Body of pancreas (tissue), 4 donors: Measurements from ENCODE around the gene FBLN2. TPM values are rescaled to one million over a fixed set of nuclear protein-coding genes. Genes with fewer than 3 reads are reported as not detected.
A peak's percentile ranks its signal among the peaks of the same experiment; 100 is the strongest.

Experiments used
- ATAC-seq: fragments of 150-250 bp; one replicate; pipeline ENCODE4 v1.9.1; 2016
- DNase-seq, 4 donors: peaks; one replicate each; pipeline ENCODE4 v3.0.0-alpha.2; 2019
- H3K27ac ChIP-seq, 4 donors: fragments of 200-600 bp; sonication (generic); 1 replicate in 3 of 4; 2 replicates in 1 of 4; pipeline versions ENCODE4 v1.5.1 to v1.6.1; 2016 to 2019; ENCODE audit warnings: mild to moderate bottlenecking in 1 of 4, mixed read lengths in 1 of 4, moderate library complexity in 1 of 4
- H3K27me3 ChIP-seq, 2 donors: fragments of 200-600 bp; sonication (generic); one replicate each; pipeline ENCODE4 v1.6.0; 2016; ENCODE audit warnings: mild to moderate bottlenecking in 1 of 2
- H3K36me3 ChIP-seq, 2 donors: fragments of 200-600 bp; sonication (generic); replicated peaks in 1 of 2; 2 replicates each; pipeline ENCODE4 v1.5.1; 2016; ENCODE audit warnings: low read depth in 2 of 2; ENCODE audit not compliant: insufficient read depth in 1 of 2
- H3K4me1 ChIP-seq: fragments of 200-600 bp; sonication (generic); one replicate; pipeline ENCODE4 v1.6.0; 2016
- H3K4me3 ChIP-seq, 2 donors: fragments of 200-600 bp; sonication (generic); 1 replicate in 1 of 2; 2 replicates in 1 of 2; pipeline ENCODE4 v1.5.1; 2016 to 2019
- H3K9me3 ChIP-seq, 3 donors: fragments of 200-600 bp; sonication (generic); 1 replicate in 2 of 3; 2 replicates in 1 of 3; pipeline ENCODE4 v1.5.1; 2016
- POLR2A ChIP-seq, 3 donors: fragments of 450-650 bp; IDR thresholded peaks; one replicate each; pipeline ENCODE4 v1.6.1; 2016; ENCODE audit warnings: antibody characterized with exemption in 3 of 3, mild to moderate bottlenecking in 2 of 3
- WGBS, 2 donors: methylation state at CpG; one replicate each; pipeline ENCODE4 v1.1.5; 2017; 5-methylcytosine and 5-hydroxymethylcytosine counted together
- intact Hi-C: fragments of 100-400 bp; cut with DNase I; formaldehyde crosslinking; loops from one replicate; pipeline ENCODE4 v1.15.1; 2023
- total RNA-seq, 2 donors: library from RNA; depleted of rRNA; stranded (reverse); fragments of >200 nt; gene quantifications; one replicate each; pipeline ENCODE4 v1.1.0, GENCODE V29; 2016
- TF ChIP-seq, protein P1 (sequence below), 7 experiments: fragments of 450-650 bp in 4 of 7; fragments of 200-600 bp in 3 of 7; sonication (generic) in 3 of 7; IDR thresholded peaks; one replicate each; pipeline ENCODE4 v1.5.1; 2016 to 2019; ENCODE audit warnings: antibody characterized with exemption in 7 of 7

FBLN2 gene
- total RNA-seq, 2 donors from 2014 or later = 18.9 to 54.7 TPM

DNA sequence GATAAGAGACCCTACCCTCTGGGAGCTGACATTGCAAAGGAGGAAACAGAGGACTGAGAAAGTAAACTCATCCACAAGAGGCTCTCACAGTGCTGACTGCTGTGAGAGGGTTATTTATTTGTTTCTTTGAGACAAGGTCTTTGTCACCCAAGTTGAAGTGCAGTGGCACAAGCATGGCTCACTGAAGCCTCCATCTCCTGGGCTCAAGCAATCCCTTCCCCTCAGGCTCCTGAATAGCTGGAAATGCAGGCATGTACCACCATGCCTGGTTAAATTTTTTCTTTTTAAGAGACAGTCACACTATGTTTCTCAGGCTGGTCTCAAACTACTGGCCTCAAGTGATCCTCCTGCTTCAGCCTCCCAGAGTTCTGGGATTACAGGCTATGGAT is 52.8 kb downstream of the FBLN2 start:
- Histone ChIP-seq H3K4me1 (peaks cover 16% of the 10 kb centered on the region), H3K27me3 (no peaks in the 10 kb centered on the region), H3K9me3 (no peaks in the 10 kb centered on the region), H3K36me3 (no peaks in the 10 kb centered on the region), H3K4me3 (no peak overlapping the region), H3K27ac (no peak overlapping the region)
- no peak for TF ChIP-seq POLR2A (IDR thresholded peaks at IDR 0.05)
- ATAC-seq (no peak), DNase-seq (no peak)
- intact Hi-C loops = no loop called here

DNA sequence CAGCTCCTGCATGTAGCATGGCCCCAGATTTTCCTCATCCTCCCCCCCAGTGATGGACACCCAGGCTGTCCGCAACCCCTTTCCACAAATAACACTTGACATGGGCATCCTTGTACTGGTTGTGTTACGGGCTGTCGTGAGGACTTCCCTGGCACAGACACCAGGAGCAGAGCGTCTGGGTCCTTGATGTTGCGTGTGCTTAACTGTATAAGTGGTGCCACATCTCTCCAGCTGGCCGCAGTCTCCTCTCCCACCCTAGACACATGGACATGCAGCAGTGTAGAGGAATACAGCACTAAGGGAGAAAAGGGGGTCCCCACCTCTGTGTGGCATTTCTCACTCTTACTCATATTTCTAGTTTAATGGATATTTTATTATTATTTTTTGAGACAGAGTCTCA is 56.6 kb downstream of the FBLN2 start:
- Histone ChIP-seq H3K4me3 (no peak overlapping the region), H3K27me3 (no peaks in the 10 kb centered on the region), H3K4me1 (no peaks in the 10 kb centered on the region), H3K36me3 (no peaks in the 10 kb centered on the region), H3K27ac (no peak overlapping the region), H3K9me3 (no peaks in the 10 kb centered on the region)
- intact Hi-C loops = no loop called here
- DNase-seq (peak in 1 of 4 donors; percentile 2), ATAC-seq (no peak)
- 95 to 98% methylated on average over 6 of the region's 6 CpGs for WGBS, 2 donors
- TF ChIP-seq POLR2A (IDR thresholded peaks at IDR 0.05) = no peak
- TF ChIP-seq, protein P1, sequence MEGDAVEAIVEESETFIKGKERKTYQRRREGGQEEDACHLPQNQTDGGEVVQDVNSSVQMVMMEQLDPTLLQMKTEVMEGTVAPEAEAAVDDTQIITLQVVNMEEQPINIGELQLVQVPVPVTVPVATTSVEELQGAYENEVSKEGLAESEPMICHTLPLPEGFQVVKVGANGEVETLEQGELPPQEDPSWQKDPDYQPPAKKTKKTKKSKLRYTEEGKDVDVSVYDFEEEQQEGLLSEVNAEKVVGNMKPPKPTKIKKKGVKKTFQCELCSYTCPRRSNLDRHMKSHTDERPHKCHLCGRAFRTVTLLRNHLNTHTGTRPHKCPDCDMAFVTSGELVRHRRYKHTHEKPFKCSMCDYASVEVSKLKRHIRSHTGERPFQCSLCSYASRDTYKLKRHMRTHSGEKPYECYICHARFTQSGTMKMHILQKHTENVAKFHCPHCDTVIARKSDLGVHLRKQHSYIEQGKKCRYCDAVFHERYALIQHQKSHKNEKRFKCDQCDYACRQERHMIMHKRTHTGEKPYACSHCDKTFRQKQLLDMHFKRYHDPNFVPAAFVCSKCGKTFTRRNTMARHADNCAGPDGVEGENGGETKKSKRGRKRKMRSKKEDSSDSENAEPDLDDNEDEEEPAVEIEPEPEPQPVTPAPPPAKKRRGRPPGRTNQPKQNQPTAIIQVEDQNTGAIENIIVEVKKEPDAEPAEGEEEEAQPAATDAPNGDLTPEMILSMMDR (IDR thresholded peaks at IDR 0.05) = no peak

DNA sequence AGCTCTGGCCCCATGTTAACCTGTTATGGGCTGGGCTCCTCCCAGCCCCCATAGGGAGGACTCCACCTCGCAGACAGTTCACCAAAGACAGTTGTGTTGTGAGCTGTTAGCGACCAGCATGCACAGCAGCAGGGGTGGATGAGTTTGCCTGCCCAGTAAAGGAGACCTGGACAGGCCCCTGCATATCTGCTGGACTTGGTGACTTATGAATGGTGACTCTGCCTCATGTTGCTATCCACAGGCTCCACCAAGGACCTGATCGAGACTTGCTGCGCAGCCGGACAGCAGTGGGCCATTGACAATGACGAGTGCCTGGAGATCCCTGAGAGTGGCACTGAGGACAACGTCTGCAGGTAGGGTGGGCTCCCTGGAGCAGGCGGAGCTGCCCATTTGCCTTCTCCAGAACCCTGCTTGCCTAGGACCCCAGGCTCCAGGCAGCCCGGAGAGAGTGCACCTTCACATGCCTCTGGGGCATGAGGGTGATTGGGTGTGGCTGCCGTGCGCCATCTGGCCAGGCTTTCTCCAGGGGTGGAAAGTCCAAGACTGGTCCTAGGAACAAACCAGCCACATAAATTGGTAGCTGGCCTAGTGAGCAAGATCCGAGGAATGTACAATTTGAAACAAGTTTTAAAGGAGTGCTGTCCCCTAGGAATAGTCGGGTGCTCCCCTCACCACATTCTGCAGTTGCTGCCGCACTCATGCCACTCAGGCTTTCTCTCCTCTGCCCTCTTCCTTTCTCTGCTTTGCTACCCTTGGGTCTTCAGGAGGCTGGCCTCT is 59.1 kb downstream of the FBLN2 start:
- Histone ChIP-seq H3K27ac (no peak overlapping the region), H3K4me1 (no peaks in the 10 kb centered on the region), H3K27me3 (no peaks in the 10 kb centered on the region), H3K4me3 (no peak overlapping the region), H3K9me3 (no peaks in the 10 kb centered on the region), H3K36me3 (no peaks in the 10 kb centered on the region)
- TF ChIP-seq POLR2A (IDR thresholded peaks at IDR 0.05) = no peak
- TF ChIP-seq, protein P1 (IDR thresholded peaks at IDR 0.05) = no peak
- DNase-seq = peak in 1 of 4 donors; percentile 8
- intact Hi-C loops = no loop called here
- ATAC-seq = no peak
- 81 to 87% methylated on average over 11 to 13 of the region's 14 CpGs for WGBS, 2 donors

DNA sequence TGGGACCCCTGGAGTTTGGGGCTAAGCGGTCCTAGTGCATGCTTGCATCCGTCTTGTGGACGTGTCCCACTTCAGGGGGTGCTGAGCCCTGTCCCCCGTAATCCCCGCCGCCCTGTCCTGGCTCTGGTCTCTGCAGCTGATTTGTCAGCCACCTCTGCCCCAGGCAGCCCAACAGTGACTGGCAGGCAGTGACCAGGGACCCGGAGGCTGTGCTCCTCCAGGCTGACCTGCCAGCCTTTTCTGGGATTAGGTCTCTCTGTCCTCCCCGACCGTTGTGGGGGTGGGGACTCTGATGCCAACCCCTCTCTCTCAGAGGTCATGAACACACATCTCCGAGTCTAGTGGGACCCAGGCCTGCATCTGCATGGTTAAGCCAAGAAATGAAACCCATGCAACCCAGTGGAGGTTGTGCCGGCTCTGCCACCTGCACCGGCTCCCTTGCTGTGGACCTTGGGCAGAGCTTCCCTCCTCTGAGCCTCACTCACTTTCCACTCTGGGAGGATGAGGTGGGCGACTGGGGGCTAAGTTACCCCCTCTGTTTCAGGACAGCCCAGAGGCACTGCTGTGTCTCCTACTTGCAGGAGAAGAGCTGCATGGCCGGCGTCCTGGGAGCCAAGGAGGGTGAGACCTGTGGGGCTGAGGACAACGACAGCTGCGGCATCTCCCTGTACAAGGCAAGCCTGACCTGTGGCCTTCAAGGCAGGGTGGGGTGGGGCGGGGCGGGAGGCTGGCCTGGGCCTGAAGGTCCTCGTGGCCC is 60.2 kb downstream of the FBLN2 start:
- no peaks in the 10 kb centered on the region for H3K36me3 ChIP-seq
- no peaks in the 10 kb centered on the region for H3K4me1 ChIP-seq
- WGBS, 2 donors = 91 to 92% methylated on average over 2 to 20 of the region's 20 CpGs
- TF ChIP-seq, protein P1 (IDR thresholded peaks at IDR 0.05) = no peak
- no peak for TF ChIP-seq POLR2A (IDR thresholded peaks at IDR 0.05)
- DNase-seq = peak in 1 of 4 donors; percentile 8
- no peak for ATAC-seq
- no peaks in the 10 kb centered on the region for H3K9me3 ChIP-seq
- H3K27ac ChIP-seq = no peak overlapping the region
- H3K27me3 ChIP-seq = no peaks in the 10 kb centered on the region
- intact Hi-C loops = no loop called here
- no peak overlapping the region for H3K4me3 ChIP-seq

DNA sequence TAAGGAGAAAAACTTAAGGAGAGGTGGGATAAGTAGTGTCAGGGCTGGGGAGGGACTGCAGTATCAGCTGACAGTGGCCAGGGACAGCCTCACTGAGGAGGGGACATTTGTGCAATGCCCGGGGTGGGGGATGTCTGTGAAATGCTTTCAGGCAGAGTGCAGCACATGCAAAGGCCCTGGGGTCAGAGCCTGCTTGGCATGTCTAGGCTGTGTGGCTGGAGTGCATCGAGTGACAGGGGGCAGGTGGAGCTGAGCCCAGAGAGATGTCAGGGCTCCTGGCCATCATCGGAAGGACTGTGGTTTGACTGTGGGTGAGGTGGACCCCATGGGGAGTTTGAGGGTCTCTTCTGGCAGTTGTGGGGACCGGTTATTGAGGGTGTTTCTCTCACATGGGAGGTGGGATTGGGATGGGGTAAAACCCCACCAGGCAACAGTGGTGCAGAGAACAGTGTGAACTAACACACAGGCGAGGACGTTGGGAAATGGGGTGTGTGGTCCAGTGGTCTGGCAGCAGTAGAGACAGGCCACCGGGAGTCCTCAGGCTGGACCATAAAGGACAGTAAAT is 61.2 kb downstream of the FBLN2 start:
- H3K4me1 ChIP-seq = no peaks in the 10 kb centered on the region
- ATAC-seq = no peak
- no peak overlapping the region for H3K4me3 ChIP-seq
- no peaks in the 10 kb centered on the region for H3K9me3 ChIP-seq
- H3K27me3 ChIP-seq = no peaks in the 10 kb centered on the region
- peak in 1 of 4 donors; percentile 3 for DNase-seq
- WGBS, 2 donors = 84 to 85% methylated on average over 7 of the region's 7 CpGs
- H3K27ac ChIP-seq = no peak overlapping the region
- TF ChIP-seq, protein P1 (IDR thresholded peaks at IDR 0.05) = no peak
- no peak for TF ChIP-seq POLR2A (IDR thresholded peaks at IDR 0.05)
- H3K36me3 ChIP-seq = no peaks in the 10 kb centered on the region
- intact Hi-C loops = no loop called here
